ENCODE data around the gene CD177. TPM values are rescaled to one million over a fixed set of nuclear protein-coding genes. Genes with fewer than 3 reads are reported as not detected.
A peak's percentile ranks its signal among the peaks of the same experiment; 100 is the strongest.
"Not testable (repeated sequence)": the region's sequence is repeated elsewhere in the genome, so short reads cannot be mapped to it uniquely, and the experiment has no call there.

The CD177 gene
- total RNA-seq, 1 experiment from 2014 or later = 2.0 TPM

DNA sequence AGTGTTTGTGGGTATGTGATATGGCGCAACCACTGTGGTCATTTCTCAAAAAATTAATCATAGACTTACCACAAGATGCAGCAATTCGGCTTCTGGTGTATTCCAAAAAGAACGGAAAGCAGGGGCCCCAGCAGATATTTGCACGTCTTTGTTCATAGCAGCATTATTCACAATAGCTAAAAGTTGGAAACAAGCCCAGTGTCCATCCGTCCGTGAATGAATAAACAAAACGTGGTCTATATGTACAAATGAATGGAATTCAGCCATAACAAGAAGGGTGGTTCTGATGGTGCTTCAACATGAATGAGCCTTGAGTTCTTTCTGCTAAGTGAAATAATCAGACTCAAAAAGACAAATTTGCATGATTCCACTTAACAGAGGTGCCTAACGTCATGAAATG is 11.4 kb upstream of the CD177 start:
- H3K27ac Mint-ChIP-seq; POLR2A ChIA-PET; H3K36me3 Mint-ChIP-seq; H3K4me3 Mint-ChIP-seq; ATAC-seq; CTCF ChIA-PET; DNase-seq (ENCODE audit: low spot score): not testable (repeated sequence)
- peaks cover 28% of the 10 kb centered on the region for H3K4me1 Mint-ChIP-seq
- peaks cover 14% of the 10 kb centered on the region for H3K27me3 Mint-ChIP-seq (ENCODE audit: low read depth)
- H3K9me3 Mint-ChIP-seq = peaks cover 11% of the 10 kb centered on the region

DNA sequence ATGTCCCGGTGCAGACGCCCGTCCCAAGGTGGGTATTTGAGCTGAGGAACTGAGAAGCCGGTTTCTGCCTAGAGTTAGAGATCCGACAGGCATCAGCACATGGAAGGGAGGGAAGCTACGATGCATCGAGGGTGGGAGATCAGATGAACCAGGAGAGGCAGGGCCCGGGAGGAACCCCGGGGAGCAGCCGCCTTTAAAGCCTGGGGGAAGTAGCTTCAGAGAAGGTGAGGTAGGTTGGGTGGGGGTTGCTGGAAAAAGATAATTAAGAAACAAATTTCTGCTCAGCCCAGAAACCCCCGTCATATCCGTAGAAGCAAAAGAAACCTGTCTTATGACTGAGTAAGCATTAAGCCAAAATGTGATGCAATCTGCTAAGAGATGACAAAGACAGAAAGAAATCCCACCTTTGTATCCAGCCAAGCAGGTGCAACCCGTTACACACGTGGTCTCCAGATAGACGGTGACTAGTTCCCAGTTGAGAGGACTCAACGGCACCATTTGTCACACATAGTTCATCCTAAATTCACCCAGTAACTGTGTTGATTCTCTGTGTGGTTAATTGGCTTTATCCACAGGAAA is 9.1 kb upstream of the CD177 start:
- Mint-ChIP-seq H3K4me1 (peaks cover 10% of the 10 kb centered on the region), H3K9me3 (peaks cover 21% of the 10 kb centered on the region), H3K36me3 (peaks cover 16% of the 10 kb centered on the region), H3K27me3 (ENCODE audit: low read depth) (peaks cover 14% of the 10 kb centered on the region)
- H3K27ac Mint-ChIP-seq; POLR2A ChIA-PET; H3K4me3 Mint-ChIP-seq; CTCF ChIA-PET; ATAC-seq; DNase-seq (ENCODE audit: low spot score): not testable (repeated sequence)

DNA sequence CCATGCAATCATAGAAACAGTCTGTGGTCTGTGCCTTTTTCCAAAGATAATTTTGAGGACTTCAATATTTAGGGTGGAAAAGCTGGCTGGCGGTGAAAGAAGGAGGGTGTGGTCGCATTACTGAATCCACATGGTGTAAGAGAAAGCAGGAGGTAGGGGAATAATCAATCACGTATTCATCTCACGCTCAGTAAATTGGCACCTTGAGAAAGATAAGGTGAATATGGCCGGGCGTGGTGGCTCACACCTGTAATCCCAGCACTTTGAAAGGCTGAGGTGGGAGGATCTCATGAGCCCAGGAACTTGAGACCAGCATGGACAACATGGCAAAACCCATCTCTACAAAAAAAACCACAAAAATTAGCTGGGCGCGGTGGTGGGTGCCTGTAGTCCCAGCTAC is 3.7 kb upstream of the CD177 start:
- Mint-ChIP-seq H3K27me3 (ENCODE audit: low read depth) (peaks cover 13% of the 10 kb centered on the region), H3K4me1 (peaks cover 18% of the 10 kb centered on the region), H3K9me3 (peaks cover 12% of the 10 kb centered on the region), H3K36me3 (peaks cover 16% of the 10 kb centered on the region)
- DNase-seq (ENCODE audit: low spot score); H3K4me3 Mint-ChIP-seq; H3K27ac Mint-ChIP-seq; ATAC-seq; POLR2A ChIA-PET: not testable (repeated sequence)
- CTCF ChIA-PET = interaction anchor here (1.0 kb wide), 1 partner anchor 17 kb away, joined by 4 read pairs; no protein-coding TSS in a partner anchor

DNA sequence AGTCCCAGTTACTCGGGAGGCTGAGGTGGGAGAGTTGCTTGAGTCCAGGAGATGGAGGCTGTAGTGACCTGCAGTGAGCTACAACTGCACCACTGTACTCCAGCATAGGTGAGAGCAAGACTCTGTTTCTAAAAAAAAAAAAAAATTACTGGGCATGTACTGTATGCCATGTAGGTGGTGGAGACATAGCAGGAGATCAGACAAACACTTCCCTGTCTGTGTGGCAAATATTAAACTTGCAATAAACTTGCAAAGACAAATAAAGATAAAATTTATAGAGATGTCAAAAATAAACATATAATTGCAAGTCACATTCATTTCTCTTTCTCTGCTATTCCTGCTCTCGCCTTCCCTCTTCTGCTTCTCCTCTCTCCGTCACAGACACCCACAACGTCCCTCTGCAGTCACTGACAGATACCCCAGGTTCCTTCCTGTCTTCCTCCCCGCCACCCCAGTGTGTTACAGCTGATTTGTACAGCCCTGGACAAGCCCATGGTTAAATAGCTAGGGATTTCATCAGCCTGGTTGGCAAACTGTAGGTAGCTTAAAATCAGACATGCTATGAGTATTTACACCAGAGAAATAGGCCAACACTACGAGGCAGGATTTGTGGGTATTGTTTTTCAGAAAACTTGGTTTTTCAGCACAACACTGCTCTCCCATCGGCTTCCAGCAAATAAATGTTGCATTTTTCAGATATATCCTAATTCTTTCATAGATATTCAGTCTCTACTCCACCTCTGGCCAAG is 1.3 kb upstream of the CD177 start:
- TF ChIP-seq IRF2 (CRISPR knock-in tag; IDR thresholded peaks at IDR 0.05; ENCODE audit: borderline replicate concordance, low read depth) (no peak), SOX15 (CRISPR knock-in tag; IDR thresholded peaks at IDR 0.05) (no peak), NR1H2 (CRISPR knock-in tag; IDR thresholded peaks at IDR 0.05) (no peak), JAZF1 (CRISPR knock-in tag; IDR thresholded peaks at IDR 0.05) (no peak), ZNF121 (CRISPR knock-in tag; IDR thresholded peaks at IDR 0.05) (no peak), ZNF138 (CRISPR knock-in tag; conservative IDR thresholded peaks at IDR 0.05) (no peak), SMAD3 (CRISPR knock-in tag; IDR thresholded peaks at IDR 0.05; ENCODE audit: borderline replicate concordance) (no peak)
- TF ChIP-seq, protein P1, sequence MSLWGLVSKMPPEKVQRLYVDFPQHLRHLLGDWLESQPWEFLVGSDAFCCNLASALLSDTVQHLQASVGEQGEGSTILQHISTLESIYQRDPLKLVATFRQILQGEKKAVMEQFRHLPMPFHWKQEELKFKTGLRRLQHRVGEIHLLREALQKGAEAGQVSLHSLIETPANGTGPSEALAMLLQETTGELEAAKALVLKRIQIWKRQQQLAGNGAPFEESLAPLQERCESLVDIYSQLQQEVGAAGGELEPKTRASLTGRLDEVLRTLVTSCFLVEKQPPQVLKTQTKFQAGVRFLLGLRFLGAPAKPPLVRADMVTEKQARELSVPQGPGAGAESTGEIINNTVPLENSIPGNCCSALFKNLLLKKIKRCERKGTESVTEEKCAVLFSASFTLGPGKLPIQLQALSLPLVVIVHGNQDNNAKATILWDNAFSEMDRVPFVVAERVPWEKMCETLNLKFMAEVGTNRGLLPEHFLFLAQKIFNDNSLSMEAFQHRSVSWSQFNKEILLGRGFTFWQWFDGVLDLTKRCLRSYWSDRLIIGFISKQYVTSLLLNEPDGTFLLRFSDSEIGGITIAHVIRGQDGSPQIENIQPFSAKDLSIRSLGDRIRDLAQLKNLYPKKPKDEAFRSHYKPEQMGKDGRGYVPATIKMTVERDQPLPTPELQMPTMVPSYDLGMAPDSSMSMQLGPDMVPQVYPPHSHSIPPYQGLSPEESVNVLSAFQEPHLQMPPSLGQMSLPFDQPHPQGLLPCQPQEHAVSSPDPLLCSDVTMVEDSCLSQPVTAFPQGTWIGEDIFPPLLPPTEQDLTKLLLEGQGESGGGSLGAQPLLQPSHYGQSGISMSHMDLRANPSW (CRISPR knock-in tag; conservative IDR thresholded peaks at IDR 0.05; ENCODE audit: low read depth) = no peak
- TF ChIP-seq, protein P2, sequence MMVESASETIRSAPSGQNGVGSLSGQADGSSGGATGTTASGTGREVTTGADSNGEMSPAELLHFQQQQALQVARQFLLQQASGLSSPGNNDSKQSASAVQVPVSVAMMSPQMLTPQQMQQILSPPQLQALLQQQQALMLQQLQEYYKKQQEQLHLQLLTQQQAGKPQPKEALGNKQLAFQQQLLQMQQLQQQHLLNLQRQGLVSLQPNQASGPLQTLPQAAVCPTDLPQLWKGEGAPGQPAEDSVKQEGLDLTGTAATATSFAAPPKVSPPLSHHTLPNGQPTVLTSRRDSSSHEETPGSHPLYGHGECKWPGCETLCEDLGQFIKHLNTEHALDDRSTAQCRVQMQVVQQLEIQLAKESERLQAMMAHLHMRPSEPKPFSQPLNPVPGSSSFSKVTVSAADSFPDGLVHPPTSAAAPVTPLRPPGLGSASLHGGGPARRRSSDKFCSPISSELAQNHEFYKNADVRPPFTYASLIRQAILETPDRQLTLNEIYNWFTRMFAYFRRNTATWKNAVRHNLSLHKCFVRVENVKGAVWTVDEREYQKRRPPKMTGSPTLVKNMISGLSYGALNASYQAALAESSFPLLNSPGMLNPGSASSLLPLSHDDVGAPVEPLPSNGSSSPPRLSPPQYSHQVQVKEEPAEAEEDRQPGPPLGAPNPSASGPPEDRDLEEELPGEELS (CRISPR knock-in tag; IDR thresholded peaks at IDR 0.05) = no peak
- TF ChIP-seq, protein P3, sequence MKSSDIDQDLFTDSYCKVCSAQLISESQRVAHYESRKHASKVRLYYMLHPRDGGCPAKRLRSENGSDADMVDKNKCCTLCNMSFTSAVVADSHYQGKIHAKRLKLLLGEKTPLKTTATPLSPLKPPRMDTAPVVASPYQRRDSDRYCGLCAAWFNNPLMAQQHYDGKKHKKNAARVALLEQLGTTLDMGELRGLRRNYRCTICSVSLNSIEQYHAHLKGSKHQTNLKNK (CRISPR knock-in tag; IDR thresholded peaks at IDR 0.05) = no peak
- Mint-ChIP-seq H3K4me3 (peak overlapping the region; percentile 41), H3K27me3 (ENCODE audit: low read depth) (peaks cover 18% of the 10 kb centered on the region), H3K4me1 (peaks cover 11% of the 10 kb centered on the region), H3K36me3 (peaks cover 7% of the 10 kb centered on the region), H3K27ac (0 out of 2 replicates have a peak overlapping the region, but pooled peaks have one; percentile 20), H3K9me3 (peaks cover 10% of the 10 kb centered on the region)
- ChIA-PET POLR2A (no interaction called here), CTCF (no interaction called here)
- DNase-seq (ENCODE audit: low spot score) (no peak), ATAC-seq (no peak)
